Hepatocyte (in vitro differentiated cells): ENCODE measurements around the gene ABCA13.

Source experiments
- CTCF ChIP-seq: fragments of 200-600 bp; sonication (generic); IDR thresholded peaks from 2 replicates; pipeline ENCODE4 v1.5.1; 2016; ENCODE audit warnings: antibody characterized with exemption, mild to moderate bottlenecking; ENCODE audit not compliant: poor library complexity
- EZH2 ChIP-seq: fragments of 200-600 bp; sonication (generic); IDR thresholded peaks from 2 replicates; pipeline ENCODE4 v1.6.1; 2016; ENCODE audit warnings: antibody characterized with exemption, mild to moderate bottlenecking, borderline replicate concordance

DNA sequence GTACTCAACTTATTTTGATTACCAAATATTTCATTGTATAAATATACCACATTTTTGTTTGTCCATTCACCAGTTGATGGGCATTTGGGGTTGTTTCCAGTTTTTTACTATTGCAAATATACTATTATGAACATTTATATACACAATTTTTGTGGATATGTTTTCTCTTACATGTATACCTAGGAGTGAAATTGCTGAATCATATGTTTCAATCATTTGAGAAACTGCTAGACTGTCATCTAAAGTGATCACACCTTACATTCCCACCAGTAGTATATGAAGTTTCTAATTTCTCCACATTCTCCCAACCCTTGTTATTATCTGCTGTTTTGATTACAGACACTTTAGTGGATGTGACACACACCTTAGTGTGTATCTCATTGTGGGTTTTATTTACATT lies 257.9 kb downstream of the ABCA13 start:
- TF ChIP-seq CTCF (no peak), EZH2 (no peak)
